Mucosa of rectum (tissue), 2 donors: Measurements from ENCODE around the gene P2RX5.

Experiments used
- H3K27ac ChIP-seq, 2 donors: one replicate each; pipeline ENCODE4 v1.7.0; 2013; ENCODE audit warnings: inconsistent platforms in 2 of 2, low read depth in 2 of 2, low read length in 2 of 2
- H3K27me3 ChIP-seq, 2 donors: one replicate each; pipeline ENCODE4 v1.7.0; 2013; ENCODE audit warnings: low read length in 2 of 2; ENCODE audit not compliant: control insufficient read depth in 2 of 2, insufficient read depth in 2 of 2
- H3K36me3 ChIP-seq, 2 donors: one replicate each; pipeline ENCODE4 v1.7.0; 2013; ENCODE audit warnings: low read length in 2 of 2; ENCODE audit not compliant: control insufficient read depth in 2 of 2, insufficient read depth in 2 of 2
- H3K4me1 ChIP-seq, 2 donors: one replicate each; pipeline ENCODE4 v1.7.0; 2013; ENCODE audit warnings: low read length in 2 of 2, mild to moderate bottlenecking in 1 of 2; ENCODE audit not compliant: control insufficient read depth in 2 of 2, insufficient read depth in 2 of 2
- H3K4me3 ChIP-seq, 2 donors: one replicate each; pipeline ENCODE4 v1.7.0; 2013; ENCODE audit warnings: low read length in 2 of 2
- H3K9ac ChIP-seq, 2 donors: one replicate each; pipeline ENCODE4 v1.7.0; 2013; ENCODE audit warnings: low read length in 2 of 2, low read depth in 1 of 2, mild to moderate bottlenecking in 1 of 2
- H3K9me3 ChIP-seq, 2 donors: one replicate each; pipeline ENCODE4 v1.7.0; 2013; ENCODE audit warnings: low read length in 2 of 2; ENCODE audit not compliant: control insufficient read depth in 2 of 2
- donor health status: healthy.
- donor health status: Normal muscosa, but diverticular disease.

P2RX5 gene

GRCh38 chr17:3627769-3628167 lies 68.2 kb downstream of the P2RX5 start:
- Histone ChIP-seq H3K36me3 (peaks cover 55 to 58% of the 10 kb centered on the region in 2 donors), H3K4me1 (no peaks in the 10 kb centered on the region), H3K9ac (no peak overlapping the region), H3K9me3 (no peaks in the 10 kb centered on the region), H3K27me3 (no peaks in the 10 kb centered on the region), H3K4me3 (no peak overlapping the region), H3K27ac (no peak overlapping the region)

- no peaks in the 10 kb centered on the region for H3K9me3 ChIP-seq
- no peaks in the 10 kb centered on the region for H3K27me3 ChIP-seq
- no peak overlapping the region for H3K9ac ChIP-seq
- H3K27ac ChIP-seq, result no peak overlapping the region
- no peak overlapping the region for H3K4me3 ChIP-seq
- no peaks in the 10 kb centered on the region for H3K4me1 ChIP-seq
- H3K36me3 ChIP-seq, result peaks cover 52 to 59% of the 10 kb centered on the region in 2 donors
Observed at GRCh38 chr17:3626831-3627768, 68.9 kb downstream of the P2RX5 start.
